ENCODE measurements around the gene DOCK9. TPM values are rescaled to one million over a fixed set of nuclear protein-coding genes. Genes with fewer than 3 reads are reported as not detected.

Gene DOCK9
- polyA plus RNA-seq, 3 donors = 0.01 TPM; not detected in 2

- WGBS (ENCODE audit: insufficient coverage) = 98% methylated on average over 7 of the region's 9 CpGs
- Histone ChIP-seq H3K4me1 (ENCODE audit: control insufficient read depth in 1 of 2, insufficient read depth in 2 of 2, low read length in 2 of 2) (no peaks in the 10 kb centered on the region), H3K27ac (ENCODE audit: low read depth in 1 of 2, low read length in 2 of 2) (no peak overlapping the region), H3K27me3 (ENCODE audit: control insufficient read depth in 2 of 2, insufficient read depth in 2 of 2, low read length in 2 of 2) (no peaks in the 10 kb centered on the region), H3K9ac (ENCODE audit: insufficient read depth, low read length, poor library complexity, severe bottlenecking) (no peak overlapping the region), H4K20me1 (ENCODE audit: insufficient read depth, low read length) (no peaks in the 10 kb centered on the region), H3K9me3 (replicated peaks in 1 of 2; ENCODE audit: control insufficient read depth in 1 of 2, insufficient read depth in 1 of 2, low read length in 2 of 2) (peaks cover 0 to 10% of the 10 kb centered on the region in 2 donors), H2AFZ (ENCODE audit: insufficient read depth, low read depth, low read length, poor library complexity, severe bottlenecking) (no peak overlapping the region), H3K4me2 (replicated peaks; ENCODE audit: extremely low read depth, low read length, poor library complexity, severe bottlenecking) (no peak overlapping the region), H3K79me2 (ENCODE audit: insufficient read depth, low read length) (no peaks in the 10 kb centered on the region), H3K4me3 (replicated peaks in 1 of 3; ENCODE audit: low read depth in 2 of 3, low read length in 3 of 3) (no peak overlapping the region), H3K36me3 (replicated peaks in 1 of 2; ENCODE audit: control insufficient read depth in 1 of 2, insufficient read depth in 2 of 2, low read length in 2 of 2) (no peaks in the 10 kb centered on the region)
- Mint-ChIP-seq H3K4me1 (no peaks in the 10 kb centered on the region), H3K9me3 (peaks cover 0 to 7% (median 2%) of the 10 kb centered on the region in 7 donors), H3K27me3 (ENCODE audit: low read depth in 3 of 3) (peaks cover 6 to 12% (median 8%) of the 10 kb centered on the region in 3 donors), H3K4me3 (no peak overlapping the region), H3K27ac (no peak overlapping the region), H3K36me3 (no peaks in the 10 kb centered on the region)
- no peak for DNase-seq
- no peak for TF ChIP-seq CTCF (IDR thresholded peaks at IDR 0.05)
- intact Hi-C loops (cut with micrococcal nuclease) = no loop called here
Observed at GRCh38 chr13:98774776-98775175, 203.1 kb downstream of the DOCK9 start.

- Mint-ChIP-seq H3K4me3 (no peak overlapping the region), H3K27me3 (ENCODE audit: low read depth in 3 of 3) (peaks cover 4 to 9% (median 8%) of the 10 kb centered on the region in 3 donors), H3K9me3 (peaks cover 0 to 11% (median 4%) of the 10 kb centered on the region in 7 donors), H3K27ac (no peak overlapping the region), H3K36me3 (no peaks in the 10 kb centered on the region), H3K4me1 (no peaks in the 10 kb centered on the region)
- Histone ChIP-seq H3K27ac (ENCODE audit: low read depth in 1 of 2, low read length in 2 of 2) (no peak overlapping the region), H3K27me3 (ENCODE audit: control insufficient read depth in 2 of 2, insufficient read depth in 2 of 2, low read length in 2 of 2) (no peaks in the 10 kb centered on the region), H3K36me3 (replicated peaks in 1 of 2; ENCODE audit: control insufficient read depth in 1 of 2, insufficient read depth in 2 of 2, low read length in 2 of 2) (no peaks in the 10 kb centered on the region), H3K9ac (ENCODE audit: insufficient read depth, low read length, poor library complexity, severe bottlenecking) (no peak overlapping the region), H3K4me3 (replicated peaks in 1 of 3; ENCODE audit: low read depth in 2 of 3, low read length in 3 of 3) (no peak overlapping the region), H3K79me2 (ENCODE audit: insufficient read depth, low read length) (no peaks in the 10 kb centered on the region), H3K4me1 (ENCODE audit: control insufficient read depth in 1 of 2, insufficient read depth in 2 of 2, low read length in 2 of 2) (no peaks in the 10 kb centered on the region), H3K9me3 (replicated peaks in 1 of 2; ENCODE audit: control insufficient read depth in 1 of 2, insufficient read depth in 1 of 2, low read length in 2 of 2) (peaks cover 0 to 11% of the 10 kb centered on the region in 2 donors), H2AFZ (ENCODE audit: insufficient read depth, low read depth, low read length, poor library complexity, severe bottlenecking) (no peak overlapping the region), H4K20me1 (ENCODE audit: insufficient read depth, low read length) (no peaks in the 10 kb centered on the region), H3K4me2 (replicated peaks; ENCODE audit: extremely low read depth, low read length, poor library complexity, severe bottlenecking) (no peak overlapping the region)
- whole genome bisulfite sequencing (ENCODE audit: insufficient coverage) = 92% methylated on average over 20 of the region's 20 CpGs
- intact Hi-C loops (cut with micrococcal nuclease) = no loop called here
- TF ChIP-seq CTCF (IDR thresholded peaks at IDR 0.05) = no peak
- DNase-seq = no peak
Observed at GRCh38 chr13:98773921-98774320, 203.9 kb downstream of the DOCK9 start.

All from CD14-positive monocyte (primary cell).